ENCODE results near the gene HLX.

The HLX gene

DNA sequence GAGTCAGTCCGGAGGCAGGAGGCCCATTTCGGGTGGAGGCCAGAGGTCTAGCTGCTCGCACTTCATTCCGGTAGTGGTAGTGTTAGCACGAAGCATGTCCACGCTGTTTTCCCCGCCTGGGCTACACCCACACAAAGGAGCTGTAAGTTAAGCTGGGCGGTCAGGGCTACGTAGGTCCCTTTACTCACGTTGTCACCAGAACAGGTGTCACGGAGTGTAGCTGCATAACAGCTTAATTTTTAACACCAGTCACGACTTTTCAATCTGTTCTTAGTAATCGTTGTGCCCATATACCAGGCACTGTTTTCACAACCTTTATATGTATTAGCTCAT, 15.6 kb downstream of the HLX start:
- no peak for DNase-seq (ENCODE audit: low read depth)
- TF ChIP-seq, protein P1, sequence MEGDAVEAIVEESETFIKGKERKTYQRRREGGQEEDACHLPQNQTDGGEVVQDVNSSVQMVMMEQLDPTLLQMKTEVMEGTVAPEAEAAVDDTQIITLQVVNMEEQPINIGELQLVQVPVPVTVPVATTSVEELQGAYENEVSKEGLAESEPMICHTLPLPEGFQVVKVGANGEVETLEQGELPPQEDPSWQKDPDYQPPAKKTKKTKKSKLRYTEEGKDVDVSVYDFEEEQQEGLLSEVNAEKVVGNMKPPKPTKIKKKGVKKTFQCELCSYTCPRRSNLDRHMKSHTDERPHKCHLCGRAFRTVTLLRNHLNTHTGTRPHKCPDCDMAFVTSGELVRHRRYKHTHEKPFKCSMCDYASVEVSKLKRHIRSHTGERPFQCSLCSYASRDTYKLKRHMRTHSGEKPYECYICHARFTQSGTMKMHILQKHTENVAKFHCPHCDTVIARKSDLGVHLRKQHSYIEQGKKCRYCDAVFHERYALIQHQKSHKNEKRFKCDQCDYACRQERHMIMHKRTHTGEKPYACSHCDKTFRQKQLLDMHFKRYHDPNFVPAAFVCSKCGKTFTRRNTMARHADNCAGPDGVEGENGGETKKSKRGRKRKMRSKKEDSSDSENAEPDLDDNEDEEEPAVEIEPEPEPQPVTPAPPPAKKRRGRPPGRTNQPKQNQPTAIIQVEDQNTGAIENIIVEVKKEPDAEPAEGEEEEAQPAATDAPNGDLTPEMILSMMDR (IDR thresholded peaks at IDR 0.05; ENCODE audit: insufficient read depth, low read depth, low read length, missing control alignments): no peak

DNA sequence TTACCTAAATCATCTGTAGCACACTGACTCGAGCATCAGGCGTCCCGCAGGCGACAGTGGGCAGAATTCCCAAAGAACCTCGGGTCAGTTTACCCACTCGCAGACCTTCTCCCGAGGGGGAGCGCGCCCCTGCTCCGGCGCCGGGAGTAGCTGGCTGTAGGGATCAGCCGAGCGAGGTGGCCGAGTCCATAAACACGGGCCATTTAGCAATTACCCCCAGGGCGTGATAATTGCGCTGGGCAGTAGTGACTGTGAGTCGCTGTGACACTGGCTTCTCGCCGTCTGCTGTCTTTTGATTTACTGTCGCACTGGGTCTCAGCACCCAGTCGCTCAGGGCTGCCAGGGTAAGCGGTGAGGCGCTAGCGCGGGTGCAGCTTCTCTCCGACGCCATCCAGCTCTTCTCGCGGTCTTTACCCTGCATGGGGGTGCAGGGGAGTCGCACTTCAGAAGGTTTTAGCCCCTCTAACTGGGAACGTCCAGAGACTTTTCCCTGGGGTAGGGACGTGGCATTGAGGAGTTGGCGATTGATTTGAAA, 16.2 kb downstream of the HLX start:
- DNase-seq (ENCODE audit: low read depth): no peak
- TF ChIP-seq, protein P1 (IDR thresholded peaks at IDR 0.05; ENCODE audit: insufficient read depth, low read depth, low read length, missing control alignments): no peak
- H3K4me3 ChIP-seq (ENCODE audit: low read length): no peak overlapping the region

More for the DNA sequence above, 15.6 kb downstream of the HLX start:
- H3K4me3 ChIP-seq (ENCODE audit: low read length): no peak overlapping the region

DNA sequence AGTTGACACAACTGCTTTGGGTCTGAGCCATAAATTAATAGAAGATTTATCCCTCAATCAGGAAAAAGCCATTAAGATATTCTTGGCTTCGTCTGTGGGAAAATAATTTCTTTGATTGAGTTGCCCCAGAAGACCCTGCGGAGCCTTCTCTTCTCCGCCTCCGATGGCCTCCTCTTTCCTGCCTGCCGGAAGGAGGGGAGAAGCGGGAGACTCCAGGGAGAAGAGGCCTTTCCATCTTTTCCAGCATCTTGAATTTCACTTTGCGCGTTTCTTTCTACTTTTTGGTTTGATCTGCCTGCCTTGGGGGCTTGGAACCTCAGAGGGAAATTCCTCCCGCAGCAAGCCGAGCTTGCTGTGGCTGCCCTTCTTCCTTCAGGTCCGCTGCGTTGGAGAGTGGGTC, 16.8 kb downstream of the HLX start:
- no peak for DNase-seq (ENCODE audit: low read depth)
- H3K4me3 ChIP-seq (ENCODE audit: low read length): no peak overlapping the region
- TF ChIP-seq, protein P1 (IDR thresholded peaks at IDR 0.05; ENCODE audit: insufficient read depth, low read depth, low read length, missing control alignments): no peak

DNA sequence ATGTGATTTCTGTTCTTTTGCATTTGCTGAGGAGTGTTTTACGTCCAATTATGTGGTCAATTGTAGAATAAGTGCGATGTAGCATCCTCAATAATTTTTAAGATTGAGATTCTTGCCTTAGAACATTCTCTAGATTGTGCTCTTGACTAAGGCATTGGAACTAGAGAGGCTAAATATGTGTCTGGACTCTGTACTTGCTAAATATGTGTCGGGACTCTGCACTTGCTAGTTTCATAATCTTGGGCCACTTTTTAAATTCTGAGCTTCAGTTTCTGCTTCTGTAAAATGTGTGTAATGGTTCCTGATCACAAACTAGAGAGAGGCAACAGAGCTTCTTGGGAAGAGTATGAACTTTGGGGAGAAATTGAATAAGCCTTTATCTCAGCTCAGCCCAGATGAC, 21.6 kb downstream of the HLX start:
- no peak overlapping the region for H3K4me3 ChIP-seq (ENCODE audit: low read length)
- TF ChIP-seq, protein P1 (IDR thresholded peaks at IDR 0.05; ENCODE audit: insufficient read depth, low read depth, low read length, missing control alignments): no peak
- no peak for DNase-seq (ENCODE audit: low read depth)

DNA sequence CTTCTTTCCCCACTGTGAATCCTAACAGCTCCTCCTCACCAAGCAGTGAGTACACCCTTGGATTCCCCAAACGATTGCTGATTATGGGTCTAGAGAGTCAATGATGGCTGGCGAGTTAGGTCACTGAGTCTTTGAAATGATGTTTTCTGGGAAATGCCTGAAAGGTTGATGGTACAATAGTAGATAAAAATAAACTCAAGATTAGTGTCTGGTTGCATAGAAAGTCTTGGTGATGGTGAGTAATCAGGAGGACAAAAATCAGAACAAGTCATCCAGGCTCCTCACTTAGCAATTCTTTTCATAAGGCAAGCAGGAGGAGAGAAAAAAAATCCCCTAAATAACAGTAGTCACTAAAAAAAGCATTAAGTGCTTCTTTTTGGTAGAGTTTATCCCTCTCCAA, 22.6 kb downstream of the HLX start:
- TF ChIP-seq, protein P1 (IDR thresholded peaks at IDR 0.05; ENCODE audit: insufficient read depth, low read depth, low read length, missing control alignments): no peak

DNA sequence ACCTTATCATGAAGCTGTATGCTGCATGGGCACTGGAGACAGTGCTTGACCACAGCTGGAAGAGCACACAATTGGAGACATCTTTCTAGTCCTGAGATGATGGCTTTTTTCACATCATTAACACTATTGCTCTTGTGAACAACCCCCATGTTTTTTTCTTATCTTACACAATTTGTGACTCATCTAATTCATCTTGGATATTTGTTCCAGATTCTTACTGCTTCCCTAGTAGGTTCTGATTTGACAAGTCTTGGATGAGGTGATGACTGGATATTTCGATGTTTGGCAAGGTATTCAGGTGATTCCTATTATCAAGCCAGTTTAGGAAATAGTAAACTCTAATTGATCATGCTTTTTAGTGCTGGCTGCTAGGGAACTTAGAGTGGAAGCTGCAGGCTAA, 23.7 kb downstream of the HLX start:
- H3K4me3 ChIP-seq (ENCODE audit: low read length): no peak overlapping the region
- DNase-seq (ENCODE audit: low read depth): peak; percentile 20
- TF ChIP-seq, protein P1 (IDR thresholded peaks at IDR 0.05; ENCODE audit: insufficient read depth, low read depth, low read length, missing control alignments): no peak

More for the DNA sequence above, 22.6 kb downstream of the HLX start:
- no peak overlapping the region for H3K4me3 ChIP-seq (ENCODE audit: low read length)
- DNase-seq (ENCODE audit: low read depth): no peak

DNA sequence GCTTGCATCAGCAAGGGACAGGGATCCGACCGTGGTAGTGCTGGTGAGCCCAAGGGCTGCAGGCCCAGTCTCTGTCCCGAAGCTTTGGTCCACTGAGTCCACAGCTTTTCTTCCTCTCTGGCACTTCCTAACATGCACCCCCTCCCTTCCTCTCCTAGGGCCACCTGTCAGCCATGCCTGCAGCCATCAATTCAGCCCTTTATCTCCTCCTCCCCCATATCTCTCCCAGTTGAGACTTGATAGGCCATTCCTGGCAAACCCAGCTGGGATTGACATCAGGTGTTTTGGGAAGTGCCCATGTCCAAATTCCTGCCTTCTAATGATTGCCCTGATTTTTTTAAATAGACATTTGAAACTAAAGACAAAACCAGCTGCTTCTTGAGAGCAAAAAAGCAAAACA, 25.6 kb downstream of the HLX start:
- TF ChIP-seq, protein P1 (IDR thresholded peaks at IDR 0.05; ENCODE audit: insufficient read depth, low read depth, low read length, missing control alignments): no peak
- no peak for DNase-seq (ENCODE audit: low read depth)
- H3K4me3 ChIP-seq (ENCODE audit: low read length): no peak overlapping the region
